Peyer's patch (tissue), 4 donors: Measurements from ENCODE around the gene SPG7. TPM values are rescaled to one million over a fixed set of nuclear protein-coding genes. Genes with fewer than 3 reads are reported as not detected.

ENCODE experiments used
- DNase-seq, 3 donors: peaks; one replicate each; pipeline ENCODE4 v3.0.0-alpha.2; 2017 to 2019
- H3K27ac ChIP-seq, 4 donors: fragments of 200-600 bp; sonication (generic); one replicate each; pipeline ENCODE4 v1.5.1; 2016 to 2019
- H3K27me3 ChIP-seq, 2 donors: fragments of 200-600 bp; sonication (generic); one replicate each; pipeline ENCODE4 v1.5.1; 2019
- H3K36me3 ChIP-seq, 3 donors: fragments of 200-600 bp; sonication (generic); one replicate each; pipeline ENCODE4 v1.5.1; 2016 to 2019
- H3K4me1 ChIP-seq, 4 donors: fragments of 200-600 bp; sonication (generic); one replicate each; pipeline ENCODE4 v1.5.1; 2016 to 2019
- H3K4me3 ChIP-seq, 4 donors: fragments of 200-600 bp; sonication (generic); 1 replicate in 3 of 4; 2 replicates in 1 of 4; pipeline ENCODE4 v1.5.1; 2016 to 2019; ENCODE audit warnings: mild to moderate bottlenecking in 1 of 4
- H3K9me3 ChIP-seq, 4 donors: fragments of 200-600 bp; sonication (generic); one replicate each; pipeline ENCODE4 v1.5.1; 2016 to 2019; ENCODE audit warnings: mild to moderate bottlenecking in 1 of 4
- CTCF ChIP-seq, 6 experiments: fragments of 450-650 bp in 4 of 6; fragments of 200-600 bp in 2 of 6; sonication (generic) in 1 of 6; IDR thresholded peaks; one replicate each; pipeline ENCODE4 v1.5.1; 2017 to 2019; ENCODE audit warnings: antibody characterized with exemption in 6 of 6, mild to moderate bottlenecking in 3 of 6, moderate library complexity in 1 of 6
- POLR2A ChIP-seq, 2 donors: fragments of 450-650 bp; IDR thresholded peaks; one replicate each; pipeline ENCODE4 v1.5.1; 2017; ENCODE audit warnings: antibody characterized with exemption in 2 of 2, mild to moderate bottlenecking in 2 of 2, moderate library complexity in 2 of 2
- total RNA-seq, 4 donors: library from RNA; depleted of rRNA; stranded (reverse); fragments of >200 nt; gene quantifications; one replicate each; pipeline ENCODE4 v1.1.0, GENCODE V29; 2016

The SPG7 gene
- total RNA-seq, 4 donors from 2014 or later: 242 to 461 (median 378) TPM

GRCh38 chr16:89489898-89490438, 18.2 kb upstream of the SPG7 start:
- H3K4me3 ChIP-seq: peak overlapping the region; percentile 67 to 97 (median 75)

DNA sequence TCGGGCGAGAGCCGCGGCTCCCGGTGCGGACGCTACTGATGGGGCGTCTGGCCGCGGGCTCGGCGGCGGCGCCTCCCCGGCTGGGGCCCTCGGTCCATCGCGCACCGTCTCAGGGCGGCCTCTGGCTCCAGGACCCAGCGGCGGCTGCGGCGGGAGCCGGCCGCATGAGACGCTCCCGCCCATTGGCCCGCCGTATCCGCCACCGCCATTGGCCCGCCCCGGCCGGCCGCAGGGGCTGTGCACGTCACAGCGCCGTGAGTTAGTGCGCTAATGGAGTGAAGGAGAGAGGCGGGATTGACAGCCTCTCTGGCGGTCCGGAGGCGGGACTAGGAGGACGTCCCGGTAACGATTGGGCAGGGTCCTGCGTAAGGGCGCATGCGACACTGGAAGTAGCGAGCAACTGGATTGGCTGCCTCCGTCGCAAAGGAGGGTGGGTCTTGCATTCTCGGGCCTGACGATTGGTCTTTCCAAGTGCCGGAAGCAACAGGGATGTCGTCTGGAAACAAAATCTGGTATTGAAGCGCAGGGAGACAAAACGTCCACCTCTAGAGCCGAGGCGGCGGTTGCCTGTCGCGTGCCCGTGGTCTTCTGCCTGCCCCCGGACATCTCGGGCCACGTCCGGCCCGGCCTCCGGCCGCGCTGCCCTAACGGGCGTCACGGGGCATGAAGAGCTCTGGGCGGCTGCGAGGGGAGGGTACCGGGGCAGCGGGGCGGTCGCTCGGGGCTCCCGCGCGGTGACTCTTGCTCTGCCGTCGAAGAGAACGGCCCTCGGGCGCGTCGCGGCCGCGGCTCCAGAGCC, 17.6 kb upstream of the SPG7 start, which contains the start of gene ANKRD11:
Gene ANKRD11 (minus strand): TSS at position 123 of the 799 bp plus-strand sequence. CDS start 173,542 bp downstream, outside the sequence.
- H3K36me3 ChIP-seq: no peaks in the 10 kb centered on the region
- no peaks in the 10 kb centered on the region for H3K9me3 ChIP-seq
- TF ChIP-seq CTCF (IDR thresholded peaks at IDR 0.05) (peak in 1 of 6 experiments; percentile 8), POLR2A (IDR thresholded peaks at IDR 0.05) (peak; percentile 74 to 94)
- peak; percentile 97 to 99 (median 98) for DNase-seq
- H3K27me3 ChIP-seq: no peaks in the 10 kb centered on the region
- peak within 1 kb of the TSS; percentile 97 to 100 (median 98) for H3K27ac ChIP-seq
- peak within 1 kb of the TSS; percentile 67 to 97 (median 75) for H3K4me3 ChIP-seq
- H3K4me1 ChIP-seq: peaks cover under 1 to 41% (median 21%) of the 10 kb centered on the region in 4 donors

More at GRCh38 chr16:89489898-89490438, 18.2 kb upstream of the SPG7 start:
- H3K27ac ChIP-seq: peak overlapping the region; percentile 97 to 100 (median 98)
- H3K27me3 ChIP-seq: no peaks in the 10 kb centered on the region
- TF ChIP-seq POLR2A (IDR thresholded peaks at IDR 0.05) (no peak), CTCF (IDR thresholded peaks at IDR 0.05) (no peak)
- H3K9me3 ChIP-seq: no peaks in the 10 kb centered on the region
- H3K36me3 ChIP-seq: no peaks in the 10 kb centered on the region
- no peak for DNase-seq
- H3K4me1 ChIP-seq: peaks cover 3 to 48% (median 25%) of the 10 kb centered on the region in 4 donors

DNA sequence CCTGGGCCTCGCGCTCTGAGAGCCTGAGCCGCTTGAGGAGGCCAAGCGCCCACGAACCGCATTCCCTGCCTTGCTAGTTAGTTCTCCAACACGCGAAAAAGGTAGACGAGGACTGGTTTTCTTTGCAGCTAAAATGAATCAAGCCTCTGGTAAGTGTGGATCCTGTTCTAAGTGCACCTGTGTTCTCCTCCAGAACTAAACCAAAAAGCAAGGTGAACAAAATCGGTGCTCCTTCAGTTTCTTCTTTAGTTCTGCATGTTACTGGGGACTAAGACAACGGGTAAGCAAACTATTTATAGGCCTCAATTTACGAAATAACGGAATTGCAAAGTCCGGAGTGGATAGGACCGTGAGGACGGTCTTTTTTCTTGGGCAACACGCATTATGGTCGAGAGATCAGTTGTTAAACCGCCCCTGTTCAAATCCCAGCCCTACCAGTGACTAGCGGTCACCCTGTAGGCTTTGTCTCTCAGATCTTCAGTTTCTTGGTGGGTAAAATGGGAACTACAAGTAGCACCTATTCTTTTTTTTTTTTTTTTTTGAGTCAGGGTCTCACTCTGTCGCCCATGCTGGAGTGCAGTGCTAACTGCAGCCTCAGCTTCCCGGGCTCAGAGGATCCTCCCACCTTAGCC, 16.8 kb upstream of the SPG7 start:
- H3K9me3 ChIP-seq: no peaks in the 10 kb centered on the region
- DNase-seq: no peak
- H3K36me3 ChIP-seq: no peaks in the 10 kb centered on the region
- peak overlapping the region; percentile 92 to 100 (median 96) for H3K27ac ChIP-seq
- H3K27me3 ChIP-seq: no peaks in the 10 kb centered on the region
- TF ChIP-seq CTCF (IDR thresholded peaks at IDR 0.05): peak in 3 of 6 experiments; percentile 21 to 31 (median 25)
- no peak for TF ChIP-seq POLR2A (IDR thresholded peaks at IDR 0.05)
- H3K4me3 ChIP-seq: peak overlapping the region; percentile 67 to 97 (median 75)
- H3K4me1 ChIP-seq: peaks cover 0 to 34% (median 15%) of the 10 kb centered on the region in 4 donors

- no peaks in the 10 kb centered on the region for H3K9me3 ChIP-seq
- TF ChIP-seq POLR2A (IDR thresholded peaks at IDR 0.05) (no peak), CTCF (IDR thresholded peaks at IDR 0.05) (no peak)
- H3K4me1 ChIP-seq: peaks cover 0 to 32% (median 12%) of the 10 kb centered on the region in 4 donors
- H3K4me3 ChIP-seq: peak overlapping the region in 3 of 4 donors; percentile 67 to 97 (median 69)
- H3K27ac ChIP-seq: peak overlapping the region in 1 of 4 donors; percentile 97
- H3K27me3 ChIP-seq: no peaks in the 10 kb centered on the region
- DNase-seq: no peak
- H3K36me3 ChIP-seq: no peaks in the 10 kb centered on the region
These were observed 16.1 kb upstream of the SPG7 start for GRCh38 chr16:89491974-89492687.

DNA sequence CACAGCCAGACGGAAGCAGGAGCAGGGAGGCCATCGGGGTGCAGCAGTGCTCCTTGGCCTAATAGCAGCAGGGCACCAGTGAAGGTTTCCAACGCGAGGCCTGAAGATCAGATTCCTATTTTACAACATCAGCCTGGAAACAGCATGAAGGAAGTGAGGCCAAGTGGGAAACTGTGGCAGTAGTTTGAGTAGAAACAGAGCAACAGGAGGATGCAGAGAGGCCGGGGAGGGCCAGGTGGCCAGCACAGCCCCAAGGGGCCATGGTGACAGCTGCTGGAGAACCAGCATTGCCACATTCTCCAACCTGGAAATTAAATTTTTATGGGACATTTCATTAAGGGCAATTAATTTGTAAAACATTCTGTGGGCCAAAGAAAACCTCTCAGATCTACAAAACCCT, 14.4 kb upstream of the SPG7 start:
- no peak overlapping the region for H3K4me3 ChIP-seq
- no peak overlapping the region for H3K27ac ChIP-seq
- no peaks in the 10 kb centered on the region for H3K36me3 ChIP-seq
- peaks cover 0 to 21% (median 8%) of the 10 kb centered on the region in 4 donors for H3K4me1 ChIP-seq
- H3K27me3 ChIP-seq: no peaks in the 10 kb centered on the region
- H3K9me3 ChIP-seq: no peaks in the 10 kb centered on the region
- TF ChIP-seq CTCF (IDR thresholded peaks at IDR 0.05) (no peak), POLR2A (IDR thresholded peaks at IDR 0.05) (no peak)
- DNase-seq: no peak
